HG02588 (cell line): Measurements from ENCODE around the gene SHC2.

Experiments used
- ATAC-seq: cut with Tn5 transposase; IDR thresholded peaks from one replicate; pipeline ENCODE4 v1.9.1; 2021; ENCODE audit warnings: mild to moderate bottlenecking, moderate library complexity; ENCODE audit not compliant: unreplicated experiment

SHC2 gene

DNA sequence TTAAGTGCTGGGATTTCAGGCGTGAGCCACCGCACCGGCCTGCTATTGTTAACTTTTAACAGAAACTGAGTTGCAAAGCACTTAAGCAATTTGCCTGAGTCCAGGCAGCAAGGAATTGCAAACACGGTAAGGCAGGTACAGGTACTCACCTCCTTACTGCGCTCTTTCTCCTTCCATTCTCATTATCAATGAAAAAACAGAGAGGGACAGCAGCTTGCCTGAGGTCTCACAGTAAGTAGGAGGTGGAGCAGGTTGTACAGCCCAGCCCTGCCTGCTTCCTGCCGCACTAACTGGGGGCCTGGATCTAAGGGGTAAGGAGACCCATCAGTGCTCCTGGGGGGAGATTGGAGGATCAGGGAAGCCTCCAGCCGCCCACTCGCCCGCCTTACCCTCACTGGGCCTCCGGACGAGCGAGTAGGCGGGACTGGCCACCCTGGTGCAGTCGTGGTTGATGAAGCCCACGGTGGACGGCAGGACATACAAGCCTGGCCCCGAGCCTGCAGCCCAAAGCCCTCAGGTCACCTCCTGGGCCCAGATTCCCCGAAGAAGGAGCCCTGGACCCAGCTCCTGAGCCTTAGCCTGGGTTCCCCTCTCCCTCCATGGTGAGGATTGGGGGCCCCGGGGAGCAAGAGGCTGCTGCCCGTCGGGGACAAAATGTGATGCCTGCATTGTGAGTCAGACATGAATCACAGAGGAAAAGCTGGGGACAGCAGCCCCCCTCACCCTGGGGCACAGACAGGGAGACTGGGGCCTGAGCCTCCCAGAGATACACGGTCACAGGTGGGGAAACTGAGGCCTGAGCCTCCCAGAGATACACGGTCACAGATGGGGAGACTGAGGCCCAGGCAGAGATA lies 11.4 kb upstream of the SHC2 start:
- no peak for ATAC-seq

- ATAC-seq = no peak
Measured at GRCh38 chr19:470701-471100, 9.9 kb upstream of the SHC2 start.

GRCh38 chr19:469833-470232 lies 9.0 kb upstream of the SHC2 start:
- ATAC-seq = no peak

DNA sequence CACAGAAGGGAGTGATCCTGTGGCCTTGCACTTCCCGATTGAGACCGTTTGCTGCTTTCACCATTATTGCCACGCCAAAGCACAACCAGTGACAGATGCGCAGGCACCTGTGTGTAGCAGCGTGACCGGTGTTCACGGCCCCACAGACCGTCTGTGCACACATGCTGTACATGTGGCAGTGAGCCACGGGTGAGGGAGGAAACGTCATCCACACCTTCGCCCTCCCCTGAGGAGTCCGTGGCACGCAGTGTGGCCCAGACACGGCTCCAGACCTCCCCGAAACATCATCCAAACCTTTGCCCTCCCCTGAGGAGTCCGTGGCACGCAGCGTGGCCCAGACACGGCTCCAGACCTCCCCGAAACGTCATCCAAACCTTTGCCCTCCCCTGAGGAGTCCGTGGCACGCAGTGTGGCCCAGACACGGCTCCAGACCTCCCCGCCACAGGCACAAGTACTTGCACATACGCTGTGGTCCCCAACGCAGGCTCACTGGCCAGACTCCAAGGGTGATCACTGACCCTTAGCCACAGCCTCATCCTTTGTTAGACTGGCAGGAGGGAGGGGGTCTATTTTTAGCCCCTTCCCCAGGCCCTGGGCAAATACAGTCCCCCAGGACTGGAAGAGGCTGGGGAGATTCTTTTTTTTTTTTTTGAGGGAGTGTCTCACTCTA lies 7.9 kb upstream of the SHC2 start:
- ATAC-seq = no peak

DNA sequence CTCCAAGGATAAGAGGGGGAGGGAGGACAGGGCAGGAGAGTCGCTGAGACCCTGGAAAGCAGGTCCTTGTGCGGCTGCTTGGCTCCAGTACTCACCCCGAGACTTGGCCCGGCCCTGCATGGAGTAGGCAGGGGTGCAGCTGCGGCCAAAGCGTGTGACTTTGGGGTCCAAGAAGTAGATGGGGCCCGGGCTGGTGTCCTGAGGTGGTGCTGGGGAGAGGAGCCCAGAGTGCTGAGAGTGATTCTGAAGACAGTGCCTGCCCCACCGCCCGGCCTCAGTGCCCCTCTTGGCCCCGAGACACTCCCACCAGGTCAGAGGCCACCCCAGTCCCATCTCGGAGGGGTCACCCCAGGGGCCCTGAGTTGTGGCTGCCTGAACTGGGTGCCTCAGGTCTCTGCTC lies 6.7 kb upstream of the SHC2 start:
- no peak for ATAC-seq

DNA sequence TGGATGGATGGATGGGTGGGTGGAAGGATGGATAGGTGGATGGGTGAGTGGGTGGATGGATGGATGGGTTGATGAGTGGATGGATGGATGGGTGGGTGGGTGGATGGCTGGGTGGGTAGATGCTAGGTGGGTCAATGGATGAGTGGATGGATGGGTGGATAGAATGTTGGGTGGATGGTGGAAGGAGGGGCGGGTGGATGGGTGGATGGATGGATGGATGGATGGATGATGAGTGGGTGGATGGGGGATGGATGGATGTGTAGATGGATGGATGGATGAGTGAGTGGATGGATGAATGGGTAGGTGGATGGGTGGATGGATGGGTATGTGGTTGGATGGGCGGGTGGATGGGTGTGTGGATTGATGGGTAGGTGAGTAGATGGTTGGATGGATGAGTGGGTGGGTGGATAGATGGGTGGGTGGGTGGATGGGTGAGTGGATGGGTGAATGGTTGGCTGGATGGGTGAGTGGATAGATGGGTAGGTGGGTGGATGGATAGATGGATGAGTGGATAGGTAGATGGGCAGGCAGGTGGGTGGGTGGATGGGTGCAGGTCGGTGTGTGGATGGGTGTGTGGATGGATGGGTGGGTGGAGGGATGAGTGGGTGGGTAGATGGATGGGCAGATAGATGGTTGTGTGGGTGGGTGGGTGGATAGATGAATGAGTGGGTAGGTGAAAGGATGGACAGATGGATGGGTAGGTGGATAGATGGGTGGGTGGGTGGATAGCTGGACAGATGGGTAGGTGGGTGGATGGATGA lies 4.4 kb upstream of the SHC2 start:
- ATAC-seq = no peak

DNA sequence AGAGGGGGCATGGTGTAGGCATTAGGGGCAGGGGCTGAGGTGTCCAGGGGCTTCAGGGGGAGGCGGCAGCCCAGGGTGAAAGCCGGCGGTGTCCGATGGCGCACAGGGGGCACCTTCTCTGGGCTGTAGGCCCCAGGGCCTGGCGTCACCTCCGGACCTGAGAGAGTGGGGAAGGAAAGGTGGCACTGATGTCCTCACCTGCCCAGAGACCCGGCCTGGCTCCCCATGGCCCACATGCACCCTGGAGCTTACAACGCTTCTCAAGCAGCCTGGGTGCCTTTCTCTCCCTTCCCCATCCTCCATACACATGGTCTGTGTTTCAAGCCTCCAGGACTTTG lies 3.3 kb upstream of the SHC2 start:
- ATAC-seq = no peak

DNA sequence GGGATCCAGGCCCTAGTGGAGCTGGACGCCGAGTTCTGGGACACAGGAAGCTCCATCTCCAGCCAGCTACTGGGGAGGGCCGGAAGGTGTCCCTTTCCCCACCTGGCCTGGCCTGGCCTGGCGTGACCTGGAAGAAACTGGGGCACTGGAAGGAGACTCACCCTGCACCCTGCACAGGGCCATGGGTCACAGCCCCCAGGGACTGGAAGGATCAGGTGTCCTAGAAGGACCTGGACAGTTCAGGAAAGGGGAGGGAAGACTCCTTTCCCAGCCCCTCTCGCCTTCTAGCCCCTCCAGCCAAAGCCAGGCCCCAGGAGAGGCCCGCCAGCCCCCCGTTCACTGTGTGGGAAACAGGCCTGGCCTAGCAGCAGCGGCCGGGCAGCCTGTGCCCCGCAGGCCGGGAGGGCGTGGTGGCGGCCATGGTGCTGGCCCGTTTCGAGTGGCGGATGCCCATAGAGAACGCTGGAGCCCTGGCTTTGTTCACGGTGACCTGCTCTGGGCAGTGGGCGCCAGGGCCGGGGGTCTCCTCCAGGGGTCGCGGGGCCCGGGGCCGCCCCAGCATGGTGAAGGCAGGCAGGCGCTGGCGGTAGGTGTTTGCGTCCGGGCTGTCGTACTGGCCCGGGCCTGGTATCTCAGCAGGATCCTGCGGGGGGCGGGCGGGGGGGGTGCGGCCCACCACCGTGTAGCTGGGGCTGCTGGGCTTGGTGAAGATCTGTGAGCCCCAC lies 2.8 kb upstream of the SHC2 start:
- no peak for ATAC-seq

GRCh38 chr19:461721-462551 lies 1.1 kb upstream of the SHC2 start:
- ATAC-seq = no peak

- no peak for ATAC-seq
Measured at GRCh38 chr19:459724-460511, 915 bp downstream of the SHC2 start.

DNA sequence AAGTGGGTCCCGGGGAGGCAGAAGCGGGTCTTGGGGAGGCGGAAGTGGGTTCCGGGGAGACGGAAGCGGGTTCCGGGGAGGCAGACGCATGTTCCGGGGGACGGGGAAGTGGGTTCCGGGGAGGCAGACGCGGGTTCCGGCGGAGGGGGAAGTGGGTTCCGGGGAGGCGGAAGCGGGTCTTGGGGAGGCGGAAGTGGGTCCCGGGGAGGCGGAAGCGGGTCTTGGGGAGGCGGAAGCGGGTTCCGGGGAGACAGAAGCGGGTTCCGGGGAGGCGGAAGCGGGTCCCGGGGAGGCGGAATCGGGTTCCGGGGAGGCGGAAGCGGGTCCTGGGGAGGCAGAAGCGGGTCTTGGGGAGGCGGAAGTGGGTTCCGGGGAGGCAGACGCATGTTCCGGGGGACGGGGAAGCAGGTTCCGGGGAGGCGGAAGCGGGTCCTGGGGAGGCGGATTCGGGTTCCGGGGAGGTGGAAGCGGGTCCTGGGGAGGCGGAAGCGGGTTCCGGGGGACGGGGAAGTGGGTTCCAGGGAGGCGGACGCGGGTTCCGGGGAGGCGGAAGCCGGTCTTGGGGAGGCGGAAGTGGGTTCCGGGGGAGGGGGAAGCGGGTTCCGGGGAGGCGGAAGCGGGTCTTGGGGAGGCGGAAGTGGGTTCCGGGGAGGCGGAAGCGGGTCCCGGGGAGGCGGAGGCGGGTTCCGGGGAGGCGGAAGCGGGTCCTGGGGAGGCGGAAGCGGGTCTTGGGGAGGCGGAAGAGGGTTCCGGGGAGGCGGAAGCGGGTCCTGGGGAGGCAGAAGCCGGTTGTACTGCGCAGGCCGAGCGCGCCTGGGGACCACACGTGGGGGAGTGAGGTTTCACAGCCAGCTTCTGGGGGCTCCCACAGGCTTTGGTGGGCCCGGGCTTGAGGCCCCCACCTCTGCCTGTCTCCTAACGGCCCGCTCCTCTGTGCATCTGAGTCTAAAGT lies 2.5 kb downstream of the SHC2 start:
- no peak for ATAC-seq

GRCh38 chr19:457636-458035 lies 3.2 kb downstream of the SHC2 start:
- ATAC-seq = no peak

- ATAC-seq = no peak
Measured at GRCh38 chr19:456547-457110, 4.2 kb downstream of the SHC2 start.

DNA sequence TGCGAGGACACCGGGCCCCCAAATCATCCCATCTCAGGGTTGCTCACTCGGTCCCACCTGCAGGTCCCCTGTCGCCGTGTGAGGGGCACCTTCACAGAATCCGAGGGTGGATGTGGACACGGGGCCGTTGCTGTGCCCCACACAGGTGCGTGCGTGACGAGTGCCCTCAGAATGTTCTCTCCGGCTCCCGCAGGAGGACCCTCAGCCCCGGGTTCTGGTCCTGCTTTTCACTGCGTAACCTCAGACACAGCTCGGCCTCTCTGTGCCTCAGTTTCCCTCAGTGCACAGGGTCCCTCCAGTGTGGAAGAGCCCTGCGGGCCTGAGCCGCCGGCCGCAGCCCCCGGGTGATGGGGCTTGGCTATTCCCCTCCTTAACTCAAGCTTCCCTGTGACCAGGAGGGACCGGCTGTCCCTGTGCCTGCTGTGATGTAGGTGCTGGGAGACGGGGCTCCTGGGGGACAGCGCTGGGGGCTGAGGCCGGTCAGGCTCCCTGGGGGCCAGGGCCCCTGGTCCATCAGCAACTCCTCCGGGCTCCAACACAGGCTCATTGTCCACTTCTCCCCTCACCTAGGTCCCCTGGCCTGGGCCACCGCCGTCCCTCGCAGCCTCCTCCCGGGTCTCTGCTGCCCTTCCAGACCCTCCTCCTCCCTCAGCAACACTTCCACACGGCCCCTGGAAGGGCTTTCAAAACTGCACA lies 4.8 kb downstream of the SHC2 start:
- no peak for ATAC-seq

DNA sequence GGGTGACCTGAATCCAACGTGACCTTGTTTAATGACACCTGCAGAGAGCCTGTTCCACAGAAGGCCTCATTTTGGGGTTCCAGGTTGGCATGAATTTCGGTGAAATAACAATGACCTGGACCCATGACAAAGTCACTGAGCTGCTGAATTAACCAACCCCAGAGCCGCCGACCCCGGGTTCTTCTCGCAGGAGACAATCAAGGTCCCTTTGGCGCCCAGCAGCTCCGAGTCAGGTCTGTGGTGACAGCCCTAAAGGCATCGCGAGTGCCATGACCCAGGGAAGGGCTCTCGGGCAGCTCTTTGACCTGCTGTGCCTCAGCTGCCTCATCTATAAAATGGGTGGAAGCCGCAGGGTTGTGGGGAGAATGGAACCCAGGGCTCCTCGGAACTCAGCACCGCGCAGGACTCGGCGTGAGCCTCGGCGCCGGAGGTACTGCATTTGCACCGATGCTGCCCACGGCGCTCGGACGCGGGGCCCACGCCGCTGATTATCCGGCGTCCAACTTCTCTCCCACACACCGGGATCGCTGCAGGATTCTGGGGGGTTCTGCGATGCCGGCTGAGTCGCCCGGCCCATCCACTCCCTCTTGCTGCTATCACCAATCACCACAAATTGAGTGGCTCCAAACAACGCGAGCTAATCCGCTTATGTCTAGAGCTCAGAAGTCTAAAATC lies 5.7 kb downstream of the SHC2 start:
- no peak for ATAC-seq

GRCh38 chr19:453606-454005 lies 7.2 kb downstream of the SHC2 start:
- ATAC-seq = no peak

DNA sequence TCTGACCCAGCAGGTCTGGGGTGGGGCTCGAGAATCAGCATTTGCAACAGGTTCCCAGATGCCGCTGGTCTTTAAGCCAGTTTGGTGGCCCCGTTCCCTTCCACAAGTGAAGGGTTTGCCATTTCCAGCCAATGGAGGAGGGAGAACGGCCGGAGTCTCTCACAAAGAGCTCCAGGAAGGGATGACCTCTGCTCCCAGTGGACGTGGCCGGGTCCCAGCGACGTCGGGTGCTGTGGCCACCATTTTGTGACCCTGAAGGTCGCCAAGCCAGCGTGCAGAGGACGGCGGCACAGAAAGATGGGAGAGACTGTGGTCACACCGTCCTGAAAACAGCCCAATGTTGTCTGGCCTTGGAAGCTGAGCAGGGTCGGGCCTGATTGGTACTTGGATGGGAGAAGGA lies 8.0 kb downstream of the SHC2 start:
- no peak for ATAC-seq
